ENCODE results near the gene RPA1.
"Not testable (repeated sequence)": the region's sequence is repeated elsewhere in the genome, so short reads cannot be mapped to it uniquely, and the experiment has no call there.

RPA1 gene

GRCh38 chr17:1829592-1830257, at the start of gene RPA1, which contains the start of gene SMYD4:
Gene RPA1, plus strand, starts transcription at chr17:1830005. Its CDS starts 89 bp downstream, at chr17:1830094.
Gene SMYD4, minus strand, starts transcription at chr17:1829902. Its CDS starts 1,908 bp downstream, at chr17:1827994.
- peak; percentile 3 for DNase-seq

GRCh38 chr17:1782171-1782567, 47.6 kb upstream of the RPA1 start:
- DNase-seq = no peak

GRCh38 chr17:1783271-1783670, 46.5 kb upstream of the RPA1 start:
- no peak for DNase-seq

GRCh38 chr17:1783834-1784611, 45.8 kb upstream of the RPA1 start:
- no peak for DNase-seq

- DNase-seq = no peak
Observed at GRCh38 chr17:1785930-1786329, 43.9 kb upstream of the RPA1 start.

- DNase-seq = no peak
Observed at GRCh38 chr17:1786708-1787107, 43.1 kb upstream of the RPA1 start.

- DNase-seq = no peak
Observed at GRCh38 chr17:1787301-1787902, 42.4 kb upstream of the RPA1 start.

- no peak for DNase-seq
Observed at GRCh38 chr17:1789936-1790335, 39.9 kb upstream of the RPA1 start.

GRCh38 chr17:1792495-1793446, 37.0 kb upstream of the RPA1 start:
- no peak for DNase-seq

- no peak for DNase-seq
Observed at GRCh38 chr17:1793447-1793806, 36.4 kb upstream of the RPA1 start.

- DNase-seq = no peak
Observed at GRCh38 chr17:1796800-1797199, 33.0 kb upstream of the RPA1 start.

- no peak for DNase-seq
Observed at GRCh38 chr17:1797323-1797722, 32.5 kb upstream of the RPA1 start.

GRCh38 chr17:1797846-1798245, 32.0 kb upstream of the RPA1 start:
- DNase-seq = not testable (repeated sequence)

GRCh38 chr17:1800240-1800639, 29.6 kb upstream of the RPA1 start:
- no peak for DNase-seq

- DNase-seq = no peak
Observed at GRCh38 chr17:1800712-1801111, 29.1 kb upstream of the RPA1 start.

GRCh38 chr17:1802429-1802828, 27.4 kb upstream of the RPA1 start:
- DNase-seq = no peak

- DNase-seq = no peak
Observed at GRCh38 chr17:1803280-1803679, 26.5 kb upstream of the RPA1 start.

- DNase-seq = no peak
Observed at GRCh38 chr17:1807890-1808289, 21.9 kb upstream of the RPA1 start.

- no peak for DNase-seq
Observed at GRCh38 chr17:1808644-1809043, 21.2 kb upstream of the RPA1 start.

GRCh38 chr17:1809815-1810214, 20.0 kb upstream of the RPA1 start:
- DNase-seq = not testable (repeated sequence)

- DNase-seq = no peak
Observed at GRCh38 chr17:1810450-1811103, 19.2 kb upstream of the RPA1 start.

GRCh38 chr17:1813088-1813487, 16.7 kb upstream of the RPA1 start:
- DNase-seq = no peak

Data from NCI-H2029 treated with DMSO at 0.1 percent for 48 hours (cell line).